ENCODE measurements around the gene TENM3. TPM values are rescaled to one million over a fixed set of nuclear protein-coding genes. Genes with fewer than 3 reads are reported as not detected.

The TENM3 gene
- total RNA-seq, 3 donors from 2014 or later, result 0.58 to 19.2 (median 0.70) TPM

DNA sequence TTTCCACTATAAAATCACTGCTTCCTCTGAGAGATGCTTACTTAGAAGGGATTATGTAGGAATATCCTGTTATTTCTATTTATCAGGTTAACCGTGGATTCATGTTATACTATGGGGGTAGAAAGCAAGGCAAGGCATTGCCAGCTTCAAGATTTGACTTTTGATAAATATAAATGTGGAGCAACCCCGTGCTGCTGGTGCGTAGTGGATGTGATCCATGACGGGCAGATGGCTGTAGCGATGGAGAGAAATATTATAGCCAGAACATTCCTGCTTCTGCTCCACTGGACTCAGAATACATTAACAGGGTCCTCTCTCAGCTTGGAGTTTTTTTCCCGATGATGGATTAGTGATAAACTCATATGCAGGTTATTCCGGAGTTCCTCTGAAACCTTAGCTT lies 157.6 kb downstream of the TENM3 start:
- Histone ChIP-seq H3K9me3 (no peaks in the 10 kb centered on the region), H3K36me3 (ENCODE audit: low read depth) (no peaks in the 10 kb centered on the region), H3K4me1 (ENCODE audit: low read depth) (no peaks in the 10 kb centered on the region), H3K4me3 (no peak overlapping the region)
- ATAC-seq, result no peak
- DNase-seq, result no peak
- no peak for TF ChIP-seq CTCF (IDR thresholded peaks at IDR 0.05)
- intact Hi-C loops (cut with DNase I, micrococcal nuclease), result no loop called here

- TF ChIP-seq CTCF (IDR thresholded peaks at IDR 0.05), result no peak
- no peaks in the 10 kb centered on the region for H3K4me1 ChIP-seq (ENCODE audit: low read depth)
- no peaks in the 10 kb centered on the region for H3K36me3 ChIP-seq (ENCODE audit: low read depth)
- intact Hi-C loops (cut with DNase I, micrococcal nuclease), result no loop called here
- no peaks in the 10 kb centered on the region for H3K9me3 ChIP-seq
- ATAC-seq (no peak), DNase-seq (no peak)
- H3K4me3 ChIP-seq, result no peak overlapping the region
Observed at GRCh38 chr4:182404376-182404775, 161.2 kb downstream of the TENM3 start.

- no peak for ATAC-seq
- DNase-seq, result no peak
- no peaks in the 10 kb centered on the region for H3K36me3 ChIP-seq (ENCODE audit: low read depth)
- intact Hi-C loops (cut with DNase I, micrococcal nuclease), result no loop called here
- no peaks in the 10 kb centered on the region for H3K9me3 ChIP-seq
- TF ChIP-seq CTCF (IDR thresholded peaks at IDR 0.05), result no peak
- H3K4me3 ChIP-seq, result no peak overlapping the region
- H3K4me1 ChIP-seq (ENCODE audit: low read depth), result no peaks in the 10 kb centered on the region
Observed at GRCh38 chr4:182405087-182405486, 161.9 kb downstream of the TENM3 start.

- no peak overlapping the region for H3K4me3 ChIP-seq
- intact Hi-C loops (cut with DNase I, micrococcal nuclease), result no loop called here
- no peaks in the 10 kb centered on the region for H3K36me3 ChIP-seq (ENCODE audit: low read depth)
- peaks cover 6% of the 10 kb centered on the region for H3K9me3 ChIP-seq
- ATAC-seq, result no peak
- H3K4me1 ChIP-seq (ENCODE audit: low read depth), result no peaks in the 10 kb centered on the region
- TF ChIP-seq CTCF (IDR thresholded peaks at IDR 0.05), result no peak
- DNase-seq, result no peak
Observed at GRCh38 chr4:182409271-182409670, 166.1 kb downstream of the TENM3 start.

DNA sequence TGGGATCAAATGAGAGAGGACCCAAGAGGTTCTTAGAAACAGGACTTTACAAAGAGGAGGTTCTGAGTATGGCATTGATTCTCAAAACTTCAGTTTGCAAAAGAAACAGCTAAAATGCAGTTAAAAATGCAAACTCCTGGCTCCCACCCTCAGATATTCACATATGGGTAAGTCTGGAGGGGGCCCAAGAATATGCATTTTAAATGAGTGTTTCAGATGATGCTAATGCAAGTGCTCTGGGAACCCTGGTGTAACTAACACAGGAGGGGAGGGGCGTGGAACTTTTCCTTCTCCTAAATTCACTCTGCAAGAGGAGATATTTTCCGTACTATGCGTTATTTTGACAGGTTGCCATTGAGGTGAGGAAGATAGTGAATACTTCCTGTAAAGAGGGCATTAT lies 168.2 kb downstream of the TENM3 start:
- no peak for ATAC-seq
- no peaks in the 10 kb centered on the region for H3K4me1 ChIP-seq (ENCODE audit: low read depth)
- DNase-seq, result no peak
- intact Hi-C loops (cut with DNase I, micrococcal nuclease), result no loop called here
- peaks cover 6% of the 10 kb centered on the region for H3K9me3 ChIP-seq
- no peak overlapping the region for H3K4me3 ChIP-seq
- H3K36me3 ChIP-seq (ENCODE audit: low read depth), result no peaks in the 10 kb centered on the region
- no peak for TF ChIP-seq CTCF (IDR thresholded peaks at IDR 0.05)

DNA sequence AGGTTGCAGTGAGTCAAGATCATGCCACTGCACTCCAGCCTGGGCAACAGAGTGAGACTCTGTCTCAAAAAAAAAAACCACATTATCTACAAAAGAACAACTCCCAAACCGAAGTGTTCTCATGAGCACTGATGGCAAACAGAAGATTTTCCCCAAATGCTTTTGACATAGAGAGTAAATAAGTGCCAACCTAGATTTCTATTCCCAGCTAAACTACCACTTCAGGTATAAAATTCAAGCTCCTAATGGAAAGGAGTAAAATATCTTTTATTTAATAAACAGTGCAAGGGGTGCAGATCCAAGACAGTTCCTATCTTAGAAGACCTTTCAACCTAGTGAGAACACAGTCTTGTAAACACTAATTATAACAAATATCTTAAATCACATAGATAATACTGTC lies 170.3 kb downstream of the TENM3 start:
- Histone ChIP-seq H3K4me3 (no peak overlapping the region), H3K36me3 (ENCODE audit: low read depth) (no peaks in the 10 kb centered on the region), H3K9me3 (peaks cover 6% of the 10 kb centered on the region), H3K4me1 (ENCODE audit: low read depth) (no peaks in the 10 kb centered on the region)
- intact Hi-C loops (cut with DNase I, micrococcal nuclease), result no loop called here
- ATAC-seq, result no peak
- no peak for DNase-seq
- no peak for TF ChIP-seq CTCF (IDR thresholded peaks at IDR 0.05)

All from mucosa of descending colon (tissue), 3 donors.